ENCODE data around the gene PANK4. TPM values are rescaled to one million over a fixed set of nuclear protein-coding genes. Genes with fewer than 3 reads are reported as not detected.

The PANK4 gene
- total RNA-seq, 6 donors from 2014 or later = 20.7 to 123 (median 36.9) TPM

DNA sequence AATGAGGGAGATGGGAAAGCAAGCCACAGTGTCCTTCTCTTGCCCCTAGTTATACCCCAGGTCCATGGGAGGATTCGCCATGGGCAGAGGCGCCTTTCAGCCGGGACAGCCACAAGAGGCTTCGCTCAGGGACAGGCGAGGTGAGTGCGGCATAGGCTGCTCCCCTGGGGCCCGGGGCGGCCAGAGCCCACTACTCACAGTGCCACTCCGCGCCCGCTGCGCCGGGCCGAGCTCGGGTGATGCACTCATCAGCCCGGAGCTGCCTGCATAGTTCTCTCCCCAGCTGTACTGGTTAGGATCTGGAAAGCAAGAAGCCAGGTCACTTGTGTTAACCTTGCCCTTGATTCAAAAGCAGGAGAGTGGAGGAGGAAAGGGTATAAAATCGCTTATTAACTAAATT is 8.4 kb downstream of the PANK4 start:
- H3K4me3 ChIP-seq = no peak overlapping the region
- peaks cover 51 to 88% (median 86%) of the 10 kb centered on the region in 4 donors for H3K36me3 ChIP-seq
- ATAC-seq (ENCODE audit: low FRiP score in 2 of 2) = no peak
- DNase-seq = peak in 1 of 2 donors; percentile 78
- H3K27me3 ChIP-seq = no peaks in the 10 kb centered on the region
- no peaks in the 10 kb centered on the region for H3K9me3 ChIP-seq
- TF ChIP-seq POLR2A (IDR thresholded peaks at IDR 0.05) (no peak), POLR2AphosphoS5 (IDR thresholded peaks at IDR 0.05) (no peak), EP300 (IDR thresholded peaks at IDR 0.05) (no peak)
- TF ChIP-seq, protein P1, sequence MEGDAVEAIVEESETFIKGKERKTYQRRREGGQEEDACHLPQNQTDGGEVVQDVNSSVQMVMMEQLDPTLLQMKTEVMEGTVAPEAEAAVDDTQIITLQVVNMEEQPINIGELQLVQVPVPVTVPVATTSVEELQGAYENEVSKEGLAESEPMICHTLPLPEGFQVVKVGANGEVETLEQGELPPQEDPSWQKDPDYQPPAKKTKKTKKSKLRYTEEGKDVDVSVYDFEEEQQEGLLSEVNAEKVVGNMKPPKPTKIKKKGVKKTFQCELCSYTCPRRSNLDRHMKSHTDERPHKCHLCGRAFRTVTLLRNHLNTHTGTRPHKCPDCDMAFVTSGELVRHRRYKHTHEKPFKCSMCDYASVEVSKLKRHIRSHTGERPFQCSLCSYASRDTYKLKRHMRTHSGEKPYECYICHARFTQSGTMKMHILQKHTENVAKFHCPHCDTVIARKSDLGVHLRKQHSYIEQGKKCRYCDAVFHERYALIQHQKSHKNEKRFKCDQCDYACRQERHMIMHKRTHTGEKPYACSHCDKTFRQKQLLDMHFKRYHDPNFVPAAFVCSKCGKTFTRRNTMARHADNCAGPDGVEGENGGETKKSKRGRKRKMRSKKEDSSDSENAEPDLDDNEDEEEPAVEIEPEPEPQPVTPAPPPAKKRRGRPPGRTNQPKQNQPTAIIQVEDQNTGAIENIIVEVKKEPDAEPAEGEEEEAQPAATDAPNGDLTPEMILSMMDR (IDR thresholded peaks at IDR 0.05) = no peak
- H3K27ac ChIP-seq = no peak overlapping the region
- H3K4me1 ChIP-seq = peaks cover 2 to 4% (median 2%) of the 10 kb centered on the region in 4 donors
- 93 to 96% methylated on average over 7 to 17 of the region's 17 CpGs for WGBS, 2 donors

- DNase-seq = peak in 1 of 2 donors; percentile 64
- TF ChIP-seq, protein P1 (IDR thresholded peaks at IDR 0.05) = no peak
- TF ChIP-seq POLR2AphosphoS5 (IDR thresholded peaks at IDR 0.05) (no peak), POLR2A (IDR thresholded peaks at IDR 0.05) (no peak), EP300 (IDR thresholded peaks at IDR 0.05) (no peak)
- no peaks in the 10 kb centered on the region for H3K9me3 ChIP-seq
- no peak overlapping the region for H3K4me3 ChIP-seq
- H3K36me3 ChIP-seq = peaks cover 59 to 98% (median 96%) of the 10 kb centered on the region in 4 donors
- ATAC-seq (ENCODE audit: low FRiP score in 2 of 2) = no peak
- H3K4me1 ChIP-seq = no peaks in the 10 kb centered on the region
- WGBS, 2 donors = 95 to 100% methylated on average over 1 to 14 of the region's 14 CpGs
- H3K27me3 ChIP-seq = no peaks in the 10 kb centered on the region
- no peak overlapping the region for H3K27ac ChIP-seq
These were observed 9.4 kb downstream of the PANK4 start for GRCh38 chr1:2516946-2517345.

DNA sequence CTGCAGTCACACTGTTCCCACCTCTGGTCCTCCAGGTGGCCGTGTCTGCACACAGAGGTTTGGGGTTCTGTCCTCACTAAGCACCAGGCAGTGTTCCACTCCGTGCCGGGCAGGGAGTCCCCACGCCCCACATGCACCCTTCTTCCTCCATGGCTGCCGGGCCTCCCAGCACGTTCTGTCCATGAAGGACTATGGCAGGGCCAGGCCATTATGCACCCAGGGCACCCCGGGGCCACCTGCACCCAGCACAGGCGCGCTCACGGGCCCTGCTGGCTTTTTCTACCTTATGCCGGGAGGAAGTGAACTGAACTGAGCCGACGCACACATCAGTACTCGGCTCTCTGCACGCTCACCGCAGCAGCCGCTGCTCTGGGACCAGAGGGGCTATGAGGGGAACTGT is 10.3 kb downstream of the PANK4 start:
- DNase-seq (peak in 1 of 2 donors; percentile 56), ATAC-seq (ENCODE audit: low FRiP score in 2 of 2) (no peak)
- no peaks in the 10 kb centered on the region for H3K27me3 ChIP-seq
- H3K27ac ChIP-seq = no peak overlapping the region
- no peak overlapping the region for H3K4me3 ChIP-seq
- 95 to 99% methylated on average over 17 of the region's 17 CpGs for WGBS, 2 donors
- no peaks in the 10 kb centered on the region for H3K4me1 ChIP-seq
- no peaks in the 10 kb centered on the region for H3K9me3 ChIP-seq
- TF ChIP-seq, protein P1 (IDR thresholded peaks at IDR 0.05) = no peak
- TF ChIP-seq POLR2AphosphoS5 (IDR thresholded peaks at IDR 0.05) (no peak), POLR2A (IDR thresholded peaks at IDR 0.05) (no peak), EP300 (IDR thresholded peaks at IDR 0.05) (no peak)
- H3K36me3 ChIP-seq = peaks cover 63 to 100% (median 98%) of the 10 kb centered on the region in 4 donors

DNA sequence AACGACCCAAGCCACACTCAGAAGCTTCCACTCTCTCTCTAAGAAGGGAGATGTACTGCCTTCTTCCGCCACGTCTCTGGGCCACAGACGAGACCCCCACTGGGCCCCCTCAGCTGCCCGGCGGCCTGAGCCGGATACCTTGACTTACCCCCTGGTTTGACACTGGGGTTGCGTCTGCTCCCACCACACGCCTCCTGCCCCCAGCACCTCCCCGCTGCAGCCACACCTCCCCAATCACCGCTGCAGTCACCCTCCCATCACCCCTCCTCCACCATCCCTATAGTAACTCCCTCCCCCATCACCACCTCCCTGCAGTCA is 10.7 kb downstream of the PANK4 start:
- no peaks in the 10 kb centered on the region for H3K4me1 ChIP-seq
- no peak overlapping the region for H3K4me3 ChIP-seq
- 89 to 96% methylated on average over 7 to 11 of the region's 11 CpGs for WGBS, 2 donors
- ATAC-seq (ENCODE audit: low FRiP score in 2 of 2) = no peak
- DNase-seq = peak in 1 of 2 donors; percentile 65
- TF ChIP-seq, protein P1 (IDR thresholded peaks at IDR 0.05) = no peak
- TF ChIP-seq POLR2A (IDR thresholded peaks at IDR 0.05) = no peak
- TF ChIP-seq EP300 (IDR thresholded peaks at IDR 0.05) = no peak
- no peak for TF ChIP-seq POLR2AphosphoS5 (IDR thresholded peaks at IDR 0.05)
- no peaks in the 10 kb centered on the region for H3K27me3 ChIP-seq
- H3K36me3 ChIP-seq = peaks cover 59 to 100% (median 98%) of the 10 kb centered on the region in 4 donors
- H3K27ac ChIP-seq = no peak overlapping the region
- no peaks in the 10 kb centered on the region for H3K9me3 ChIP-seq
